Measurements from ENCODE around the gene TBC1D22A.

TBC1D22A gene

DNA sequence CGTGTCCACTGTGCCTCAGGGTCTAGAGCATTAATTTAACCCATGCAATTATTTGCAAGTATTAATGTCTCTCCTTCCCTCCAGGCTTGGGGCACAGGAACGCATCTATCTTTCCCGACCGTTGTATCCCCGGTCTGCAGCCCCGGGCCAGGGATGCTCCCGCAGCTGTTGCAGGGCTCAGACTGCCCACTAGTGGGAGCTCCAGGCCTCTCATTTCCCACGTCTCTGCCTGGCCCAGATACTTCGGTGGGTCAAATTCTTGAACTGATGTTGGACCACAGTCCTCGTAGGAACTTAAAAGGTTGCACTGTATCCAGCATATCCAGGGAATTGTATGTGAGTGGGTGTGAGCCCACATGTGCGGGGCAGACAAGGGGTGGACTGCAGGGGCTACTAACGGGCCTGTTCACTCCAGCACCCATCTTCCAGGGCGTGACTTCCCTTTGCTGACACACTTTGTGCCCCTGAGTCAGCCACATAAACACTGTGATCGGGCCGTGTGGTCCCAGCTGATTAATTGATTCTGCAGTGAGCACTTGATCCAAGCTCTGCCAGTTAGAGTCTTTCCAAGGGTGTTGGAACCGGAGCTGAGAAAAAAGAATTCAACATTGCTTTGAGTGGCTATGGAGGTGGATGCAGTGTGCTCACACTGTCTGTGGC is 451.3 kb downstream of the TBC1D22A start:
- peak; percentile 21 for DNase-seq (ENCODE audit: low read depth, low spot score)

DNA sequence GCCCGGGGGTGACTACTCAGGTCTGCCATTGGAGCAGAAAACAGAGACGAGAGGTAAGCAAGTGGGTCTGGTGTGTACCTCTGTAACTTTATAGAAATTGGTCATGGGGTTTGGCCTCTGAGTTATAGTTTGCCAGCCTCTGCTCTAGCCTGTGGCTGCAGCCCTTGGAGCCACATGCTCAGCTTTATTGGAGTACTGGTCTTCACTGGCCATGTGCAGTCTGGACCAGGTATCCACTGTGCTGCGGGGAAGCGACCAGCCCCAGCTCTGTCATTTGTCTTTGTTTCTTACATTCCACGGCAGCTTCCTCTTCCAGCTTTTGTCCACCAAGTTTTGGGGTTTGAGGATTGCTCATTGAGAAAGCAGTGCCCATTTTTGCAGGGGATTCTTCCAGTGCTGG is 453.4 kb downstream of the TBC1D22A start:
- no peak for DNase-seq (ENCODE audit: low read depth, low spot score)

DNA sequence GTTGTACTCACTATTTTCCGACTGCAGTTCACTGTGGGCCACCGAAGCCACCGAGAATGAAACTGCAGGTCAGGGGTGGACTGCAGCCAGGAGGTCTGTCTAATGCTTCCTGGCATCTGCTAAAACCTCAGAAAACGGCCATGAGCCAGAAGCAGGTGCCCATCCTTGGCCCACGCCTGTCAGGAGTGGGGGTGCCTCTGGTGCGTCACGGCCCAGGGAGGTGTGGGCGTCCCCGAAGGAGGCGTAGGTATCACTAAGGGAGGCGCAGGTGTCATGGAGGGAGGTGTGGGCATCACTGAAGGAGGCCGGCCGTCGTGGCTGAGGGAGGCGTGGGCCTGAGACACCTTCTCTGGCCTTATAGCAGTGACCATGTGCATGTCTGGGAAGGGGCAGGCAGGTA is 456.2 kb downstream of the TBC1D22A start:
- DNase-seq (ENCODE audit: low read depth, low spot score): no peak

DNA sequence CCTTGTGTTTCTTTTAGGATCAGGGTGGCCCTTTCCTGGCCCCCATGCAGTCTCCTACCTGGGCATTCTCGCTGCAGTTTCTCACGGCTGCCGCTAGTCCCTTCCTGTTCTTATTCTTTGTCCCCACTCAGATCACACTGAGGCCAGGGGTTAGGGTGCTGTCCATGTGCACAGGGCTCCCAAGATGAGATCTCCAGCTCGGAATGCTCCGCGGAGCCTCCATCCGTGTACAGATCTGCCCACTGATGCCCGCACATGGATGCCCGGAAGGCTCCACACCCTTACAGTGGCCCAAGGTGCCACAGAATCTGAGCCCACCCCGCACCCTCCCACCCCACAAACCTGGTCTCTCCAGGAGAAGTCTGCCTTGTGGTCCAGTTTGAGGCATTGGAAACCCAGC is 457.3 kb downstream of the TBC1D22A start:
- DNase-seq (ENCODE audit: low read depth, low spot score): no peak

DNA sequence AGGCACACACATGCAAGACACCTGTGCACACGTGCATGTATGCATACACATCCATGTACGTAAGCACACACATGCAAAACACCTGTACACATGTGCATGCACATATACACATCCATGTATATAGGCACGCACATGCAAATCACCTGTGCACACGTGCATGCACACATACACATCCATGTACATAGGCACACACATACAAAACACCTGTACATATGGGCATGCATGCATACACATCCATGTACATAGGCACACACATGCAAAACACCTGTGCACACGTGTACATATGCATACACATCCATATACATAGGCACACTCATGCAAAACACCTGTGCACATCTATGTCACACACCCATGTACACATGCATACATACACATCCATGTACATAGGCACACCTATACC is 458.3 kb downstream of the TBC1D22A start:
- DNase-seq (ENCODE audit: low read depth, low spot score): no peak

DNA sequence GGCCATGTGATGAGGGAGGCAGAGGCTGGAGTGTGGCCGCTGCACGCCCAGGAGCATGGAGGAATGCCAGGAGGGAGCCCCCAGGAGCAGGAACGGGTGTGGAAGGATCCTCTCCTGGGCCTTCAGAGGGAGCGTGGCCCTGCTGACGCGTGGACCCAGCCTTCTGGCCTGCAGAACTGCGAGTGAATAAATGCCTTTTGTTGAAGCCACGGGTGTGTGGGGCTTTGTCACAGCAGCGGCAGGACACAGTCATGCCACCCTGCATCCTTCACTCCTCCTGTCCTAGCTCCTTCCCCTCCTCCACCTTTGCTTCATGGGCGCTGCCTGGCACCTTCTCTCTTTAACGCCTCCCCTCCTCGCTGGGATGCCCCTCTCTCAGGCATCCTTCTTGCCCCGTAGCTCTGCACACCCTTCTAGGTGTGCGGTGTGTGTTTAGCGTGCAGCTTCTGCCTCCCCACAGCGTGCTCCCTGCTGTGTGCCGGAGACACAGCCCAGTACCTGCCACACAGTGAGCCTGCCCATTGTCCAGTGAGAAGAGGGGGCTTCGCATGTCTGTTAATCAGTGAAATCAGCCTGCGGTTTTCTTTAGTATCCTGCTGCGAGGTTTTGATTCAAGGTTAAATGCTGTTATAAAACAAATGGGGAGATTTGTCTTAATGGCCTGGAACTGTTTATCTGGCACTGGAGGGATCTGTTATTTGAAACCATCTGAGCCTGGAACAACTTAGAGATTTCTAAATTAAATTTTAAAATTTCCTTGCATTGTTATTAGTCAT is 459.6 kb downstream of the TBC1D22A start:
- no peak for DNase-seq (ENCODE audit: low read depth, low spot score)

Measured in astrocyte of the hippocampus (primary cell).